Thyroid gland (tissue), 4 donors: ENCODE measurements around the gene GZMH.

Source experiments
- POLR2A ChIP-seq, 2 donors: fragments of 450-650 bp; IDR thresholded peaks; one replicate each; pipeline ENCODE4 v1.6.1; 2017; ENCODE audit warnings: antibody characterized with exemption in 2 of 2, mild to moderate bottlenecking in 2 of 2, moderate library complexity in 1 of 2
- TF ChIP-seq, protein P1 (sequence below), 6 experiments: fragments of 200-600 bp in 3 of 6; fragments of 450-650 bp in 3 of 6; sonication (generic) in 3 of 6; IDR thresholded peaks; one replicate each; pipeline ENCODE4 v1.5.1; 2016 to 2019; ENCODE audit warnings: antibody characterized with exemption in 6 of 6, mild to moderate bottlenecking in 2 of 6, inconsistent platforms in 1 of 6, moderate library complexity in 1 of 6

DNA sequence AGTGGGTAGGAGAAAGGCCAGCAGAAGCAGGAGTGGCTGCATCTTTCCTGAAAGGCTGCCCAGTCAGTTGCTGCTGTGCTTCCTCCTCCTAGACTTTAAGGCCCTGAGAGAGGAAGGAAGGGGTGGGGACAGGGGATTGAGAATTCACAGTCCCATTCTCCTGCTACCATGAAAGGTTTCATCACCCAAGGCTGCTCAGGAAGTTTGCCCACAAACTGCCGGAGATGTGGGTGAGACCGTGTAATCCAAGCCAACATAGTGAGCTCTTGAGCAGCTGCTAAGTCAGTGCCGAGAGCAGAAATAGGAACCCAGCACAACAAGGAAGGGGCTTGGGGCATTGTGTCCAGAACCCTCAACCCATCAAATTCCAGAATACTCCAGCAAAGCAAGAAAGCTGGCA lies 33.3 kb downstream of the GZMH start, which contains the start of gene CTSG:
- TF ChIP-seq, protein P1, sequence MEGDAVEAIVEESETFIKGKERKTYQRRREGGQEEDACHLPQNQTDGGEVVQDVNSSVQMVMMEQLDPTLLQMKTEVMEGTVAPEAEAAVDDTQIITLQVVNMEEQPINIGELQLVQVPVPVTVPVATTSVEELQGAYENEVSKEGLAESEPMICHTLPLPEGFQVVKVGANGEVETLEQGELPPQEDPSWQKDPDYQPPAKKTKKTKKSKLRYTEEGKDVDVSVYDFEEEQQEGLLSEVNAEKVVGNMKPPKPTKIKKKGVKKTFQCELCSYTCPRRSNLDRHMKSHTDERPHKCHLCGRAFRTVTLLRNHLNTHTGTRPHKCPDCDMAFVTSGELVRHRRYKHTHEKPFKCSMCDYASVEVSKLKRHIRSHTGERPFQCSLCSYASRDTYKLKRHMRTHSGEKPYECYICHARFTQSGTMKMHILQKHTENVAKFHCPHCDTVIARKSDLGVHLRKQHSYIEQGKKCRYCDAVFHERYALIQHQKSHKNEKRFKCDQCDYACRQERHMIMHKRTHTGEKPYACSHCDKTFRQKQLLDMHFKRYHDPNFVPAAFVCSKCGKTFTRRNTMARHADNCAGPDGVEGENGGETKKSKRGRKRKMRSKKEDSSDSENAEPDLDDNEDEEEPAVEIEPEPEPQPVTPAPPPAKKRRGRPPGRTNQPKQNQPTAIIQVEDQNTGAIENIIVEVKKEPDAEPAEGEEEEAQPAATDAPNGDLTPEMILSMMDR (IDR thresholded peaks at IDR 0.05) = no peak
- no peak for TF ChIP-seq POLR2A (IDR thresholded peaks at IDR 0.05)
